HG03064 (cell line): ENCODE data around the gene PEAR1.

Experiments used
- ATAC-seq: cut with Tn5 transposase; IDR thresholded peaks from one replicate; pipeline ENCODE4 v1.9.1; 2021; ENCODE audit warnings: low read depth; ENCODE audit not compliant: unreplicated experiment

The PEAR1 gene

GRCh38 chr1:156958247-156958714 lies 64.8 kb downstream of the PEAR1 start:
- ATAC-seq: no peak

GRCh38 chr1:156959414-156959813 lies 65.9 kb downstream of the PEAR1 start:
- no peak for ATAC-seq

- ATAC-seq: no peak
These were observed 66.4 kb downstream of the PEAR1 start for GRCh38 chr1:156959925-156960324.

- no peak for ATAC-seq
These were observed 68.2 kb downstream of the PEAR1 start for GRCh38 chr1:156961709-156962108.

GRCh38 chr1:156963621-156964020 lies 70.1 kb downstream of the PEAR1 start:
- no peak for ATAC-seq

- no peak for ATAC-seq
These were observed 70.9 kb downstream of the PEAR1 start for GRCh38 chr1:156964441-156964840.
